Thyroid gland (tissue), 4 donors: ENCODE results near the gene KCTD5. TPM values are rescaled to one million over a fixed set of nuclear protein-coding genes. Genes with fewer than 3 reads are reported as not detected.

ENCODE experiments used
- DNase-seq, 2 donors: peaks; one replicate each; pipeline ENCODE4 v3.0.0-alpha.2; 2019
- H3K27ac ChIP-seq, 3 donors: fragments of 200-600 bp; sonication (generic); 1 replicate in 2 of 3; 2 replicates in 1 of 3; pipeline ENCODE4 v1.5.1; 2016 to 2019; ENCODE audit warnings: mild to moderate bottlenecking in 1 of 3, moderate library complexity in 1 of 3
- H3K27me3 ChIP-seq: fragments of 200-600 bp; sonication (generic); one replicate; pipeline ENCODE4 v1.5.1; 2019
- H3K36me3 ChIP-seq, 2 donors: fragments of 200-600 bp; sonication (generic); one replicate each; pipeline ENCODE4 v1.5.1; 2016 to 2019
- H3K4me1 ChIP-seq, 2 donors: fragments of 200-600 bp; sonication (generic); one replicate each; pipeline ENCODE4 v1.5.1; 2017 to 2019
- H3K4me3 ChIP-seq, 3 donors: fragments of 200-600 bp; sonication (generic); replicated peaks in 1 of 3; 1 replicate in 2 of 3; 2 replicates in 1 of 3; pipeline ENCODE4 v1.5.1; 2016; ENCODE audit warnings: mild to moderate bottlenecking in 1 of 3
- H3K9me3 ChIP-seq: fragments of 200-600 bp; sonication (generic); one replicate; pipeline ENCODE4 v1.5.1; 2017
- POLR2A ChIP-seq, 2 donors: fragments of 450-650 bp; IDR thresholded peaks; one replicate each; pipeline ENCODE4 v1.6.1; 2017; ENCODE audit warnings: antibody characterized with exemption in 2 of 2, mild to moderate bottlenecking in 2 of 2, moderate library complexity in 1 of 2
- WGBS, 2 donors: methylation state at CpG; one replicate each; pipeline ENCODE4 v1.1.5; 2017; 5-methylcytosine and 5-hydroxymethylcytosine counted together
- intact Hi-C: fragments of 100-400 bp; cut with DNase I; formaldehyde crosslinking; loops from one replicate; pipeline ENCODE4 v1.15.1; 2023
- total RNA-seq, 4 donors: library from RNA; depleted of rRNA; stranded (reverse); fragments of >200 nt; gene quantifications; one replicate each; pipeline ENCODE4 v1.2.3, GENCODE V29; 2016
- TF ChIP-seq, protein P1 (sequence below), 6 experiments: fragments of 200-600 bp in 3 of 6; fragments of 450-650 bp in 3 of 6; sonication (generic) in 3 of 6; IDR thresholded peaks; one replicate each; pipeline ENCODE4 v1.5.1; 2016 to 2019; ENCODE audit warnings: antibody characterized with exemption in 6 of 6, mild to moderate bottlenecking in 2 of 6, inconsistent platforms in 1 of 6, moderate library complexity in 1 of 6

The KCTD5 gene
- total RNA-seq, 4 donors from 2014 or later, result 8.6 to 23.3 (median 15.1) TPM

DNA sequence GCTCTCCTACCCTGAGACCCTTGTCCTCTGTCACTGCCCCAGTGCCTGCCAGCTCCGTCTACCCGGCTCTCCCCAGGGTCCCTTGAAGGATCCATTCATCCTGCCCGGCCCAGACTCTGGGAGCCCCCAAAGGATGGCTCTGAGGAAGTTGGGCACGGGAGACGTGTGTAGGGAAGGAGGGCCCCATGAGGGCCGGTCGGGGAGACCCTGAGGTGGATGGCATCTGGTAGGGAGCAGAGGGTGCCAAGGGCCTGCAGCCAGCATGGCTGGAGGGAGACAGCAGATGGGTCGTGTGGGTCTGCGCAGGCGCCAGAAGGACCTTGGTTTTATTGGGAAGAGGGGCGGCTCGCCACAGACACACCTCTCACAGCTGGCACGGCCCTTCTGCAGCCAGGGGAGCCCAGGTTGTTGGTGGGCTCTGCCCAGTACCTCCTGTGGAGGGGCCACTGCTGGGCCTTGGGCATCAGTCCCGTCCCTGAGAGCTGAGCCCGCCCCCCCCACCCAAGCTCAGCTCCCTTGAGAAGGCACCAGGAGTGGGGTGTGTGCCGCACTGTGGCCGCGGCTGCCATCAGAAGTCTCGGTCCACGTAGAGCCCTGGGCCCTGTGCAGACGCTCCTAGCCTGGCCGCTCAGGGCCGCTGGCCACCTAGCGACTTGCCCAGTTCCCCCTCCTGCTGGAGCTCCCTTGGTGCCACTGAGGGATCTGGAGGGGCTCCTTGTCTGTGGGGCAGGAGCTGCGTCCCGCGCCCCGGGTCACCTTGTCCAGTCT, 16.0 kb downstream of the KCTD5 start:
- Histone ChIP-seq H3K4me1 (peaks cover 3 to 9% of the 10 kb centered on the region in 2 donors), H3K36me3 (peaks cover 41 to 53% of the 10 kb centered on the region in 2 donors), H3K4me3 (no peak overlapping the region), H3K27me3 (no peaks in the 10 kb centered on the region), H3K9me3 (no peaks in the 10 kb centered on the region), H3K27ac (no peak overlapping the region)
- 87 to 94% methylated on average over 13 to 15 of the region's 28 CpGs for WGBS, 2 donors
- DNase-seq, result no peak
- TF ChIP-seq, protein P1, sequence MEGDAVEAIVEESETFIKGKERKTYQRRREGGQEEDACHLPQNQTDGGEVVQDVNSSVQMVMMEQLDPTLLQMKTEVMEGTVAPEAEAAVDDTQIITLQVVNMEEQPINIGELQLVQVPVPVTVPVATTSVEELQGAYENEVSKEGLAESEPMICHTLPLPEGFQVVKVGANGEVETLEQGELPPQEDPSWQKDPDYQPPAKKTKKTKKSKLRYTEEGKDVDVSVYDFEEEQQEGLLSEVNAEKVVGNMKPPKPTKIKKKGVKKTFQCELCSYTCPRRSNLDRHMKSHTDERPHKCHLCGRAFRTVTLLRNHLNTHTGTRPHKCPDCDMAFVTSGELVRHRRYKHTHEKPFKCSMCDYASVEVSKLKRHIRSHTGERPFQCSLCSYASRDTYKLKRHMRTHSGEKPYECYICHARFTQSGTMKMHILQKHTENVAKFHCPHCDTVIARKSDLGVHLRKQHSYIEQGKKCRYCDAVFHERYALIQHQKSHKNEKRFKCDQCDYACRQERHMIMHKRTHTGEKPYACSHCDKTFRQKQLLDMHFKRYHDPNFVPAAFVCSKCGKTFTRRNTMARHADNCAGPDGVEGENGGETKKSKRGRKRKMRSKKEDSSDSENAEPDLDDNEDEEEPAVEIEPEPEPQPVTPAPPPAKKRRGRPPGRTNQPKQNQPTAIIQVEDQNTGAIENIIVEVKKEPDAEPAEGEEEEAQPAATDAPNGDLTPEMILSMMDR (IDR thresholded peaks at IDR 0.05), result no peak
- no peak for TF ChIP-seq POLR2A (IDR thresholded peaks at IDR 0.05)
- intact Hi-C loops, result no loop called here

DNA sequence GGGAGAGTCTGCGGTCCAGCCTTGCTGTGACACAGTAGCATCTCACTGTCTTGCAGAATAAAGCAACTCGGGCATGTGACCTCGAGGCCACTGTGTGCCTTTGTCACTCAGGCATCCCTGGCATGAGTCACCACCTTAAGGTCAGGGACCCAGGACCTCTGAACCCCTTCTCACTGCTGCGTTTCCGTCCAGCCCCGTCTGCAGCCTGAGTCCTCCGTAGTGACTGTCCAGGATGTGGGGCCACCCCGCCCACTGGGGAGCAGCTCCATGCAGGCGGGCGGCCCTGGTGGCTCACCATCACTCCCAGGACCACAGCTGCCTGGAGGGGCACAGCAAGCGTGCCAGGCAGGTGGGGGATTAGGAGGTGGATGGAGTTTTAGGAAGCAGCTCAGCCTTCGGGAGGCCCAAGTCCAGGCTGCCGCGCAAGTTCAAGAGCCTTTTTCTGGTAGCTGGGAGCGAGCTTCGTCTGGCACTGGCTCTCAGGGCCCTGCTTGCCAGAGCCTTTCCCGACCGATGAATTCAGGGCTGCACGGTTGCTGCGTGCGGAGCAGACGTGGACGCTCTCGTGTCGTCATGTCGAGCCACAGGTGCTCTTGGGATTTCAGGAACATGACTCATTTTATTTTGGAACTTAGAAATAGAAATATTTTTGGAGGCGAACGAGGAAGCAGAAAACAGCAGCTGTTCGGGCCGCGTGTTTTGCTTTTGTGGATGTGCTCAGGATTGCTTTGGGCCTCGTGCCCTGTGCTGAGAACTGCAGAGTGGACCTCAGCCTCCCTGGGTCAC, 16.8 kb downstream of the KCTD5 start:
- H3K9me3 ChIP-seq, result no peaks in the 10 kb centered on the region
- intact Hi-C loops, result no loop called here
- peaks cover 41 to 53% of the 10 kb centered on the region in 2 donors for H3K36me3 ChIP-seq
- peaks cover 7 to 13% of the 10 kb centered on the region in 2 donors for H3K4me1 ChIP-seq
- TF ChIP-seq, protein P1 (IDR thresholded peaks at IDR 0.05), result no peak
- no peak for TF ChIP-seq POLR2A (IDR thresholded peaks at IDR 0.05)
- WGBS, 2 donors, result 88 to 92% methylated on average over 18 to 32 of the region's 32 CpGs
- H3K27me3 ChIP-seq, result no peaks in the 10 kb centered on the region
- no peak overlapping the region for H3K27ac ChIP-seq
- H3K4me3 ChIP-seq, result no peak overlapping the region
- no peak for DNase-seq

DNA sequence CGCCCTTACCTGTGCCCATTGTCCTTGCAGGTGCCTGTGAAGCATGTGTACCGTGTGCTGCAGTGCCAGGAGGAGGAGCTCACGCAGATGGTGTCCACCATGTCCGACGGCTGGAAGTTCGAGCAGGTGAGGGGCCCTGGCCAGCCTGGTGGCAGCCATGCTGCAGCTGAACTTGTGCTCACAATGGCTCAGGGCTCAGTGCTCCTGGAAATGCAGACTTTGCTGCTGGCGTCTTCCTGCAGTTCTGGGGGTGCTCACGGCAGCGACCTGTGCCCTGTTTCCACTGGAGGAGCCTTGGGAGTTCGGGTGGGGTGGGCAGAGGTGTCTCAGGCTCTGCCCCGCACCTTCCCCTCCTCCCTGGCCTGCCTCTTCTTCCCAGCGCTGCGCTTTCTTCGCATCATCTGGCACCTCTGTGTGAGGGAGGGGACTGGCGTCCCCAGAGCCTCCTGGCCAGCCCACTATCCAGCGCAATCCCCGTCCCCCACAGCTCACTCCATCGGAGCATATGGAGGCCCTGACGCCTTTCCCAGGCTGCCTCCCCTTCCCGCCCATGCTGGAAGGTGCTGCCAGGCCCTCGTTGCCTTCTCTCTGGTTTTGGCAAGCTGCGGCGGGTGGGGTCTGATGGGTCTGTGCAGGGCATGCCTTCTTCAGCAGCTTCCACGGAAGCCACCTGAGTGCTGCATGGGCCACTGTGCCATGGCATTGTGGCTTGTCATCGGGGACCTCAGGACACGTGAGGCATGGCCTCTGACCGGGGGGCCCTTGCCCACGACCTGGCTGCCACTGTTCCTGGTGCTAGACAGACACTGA, 17.7 kb downstream of the KCTD5 start:
- intact Hi-C loops, result no loop called here
- DNase-seq, result no peak
- peaks cover 9 to 22% of the 10 kb centered on the region in 2 donors for H3K4me1 ChIP-seq
- no peaks in the 10 kb centered on the region for H3K9me3 ChIP-seq
- WGBS, 2 donors, result 89 to 92% methylated on average over 20 to 23 of the region's 28 CpGs
- no peak for TF ChIP-seq POLR2A (IDR thresholded peaks at IDR 0.05)
- TF ChIP-seq, protein P1 (IDR thresholded peaks at IDR 0.05), result no peak
- no peak overlapping the region for H3K27ac ChIP-seq
- no peak overlapping the region for H3K4me3 ChIP-seq
- H3K36me3 ChIP-seq, result peaks cover 41 to 53% of the 10 kb centered on the region in 2 donors
- no peaks in the 10 kb centered on the region for H3K27me3 ChIP-seq

DNA sequence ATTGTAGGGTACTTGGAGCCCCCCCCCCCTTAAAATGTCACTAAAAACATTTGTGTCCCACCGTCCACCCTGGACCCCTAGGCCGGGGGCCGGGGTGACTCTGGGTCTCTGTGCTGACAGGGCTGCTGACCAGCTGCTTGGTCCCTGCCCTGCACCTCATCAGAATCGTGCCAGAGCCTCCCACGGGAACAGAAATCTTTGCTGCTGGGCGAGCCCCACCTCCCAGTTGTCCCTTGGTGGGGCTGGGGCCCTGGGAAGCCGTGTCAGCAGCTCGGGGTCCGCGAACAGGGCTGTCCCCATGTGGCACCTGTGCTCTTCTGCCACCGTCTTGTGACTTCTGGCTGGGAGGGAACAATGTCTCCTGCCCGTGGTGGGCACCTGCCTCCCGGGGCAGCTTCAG, 18.5 kb downstream of the KCTD5 start:
- TF ChIP-seq, protein P1 (IDR thresholded peaks at IDR 0.05), result no peak
- TF ChIP-seq POLR2A (IDR thresholded peaks at IDR 0.05), result no peak
- Histone ChIP-seq H3K27ac (no peak overlapping the region), H3K27me3 (no peaks in the 10 kb centered on the region), H3K4me1 (peaks cover 9 to 22% of the 10 kb centered on the region in 2 donors), H3K9me3 (no peaks in the 10 kb centered on the region), H3K36me3 (peaks cover 41 to 53% of the 10 kb centered on the region in 2 donors), H3K4me3 (no peak overlapping the region)
- intact Hi-C loops, result no loop called here
- 71 to 84% methylated on average over 5 to 7 of the region's 13 CpGs for WGBS, 2 donors
- DNase-seq, result no peak
